RCC 7860 (cell line): ENCODE data around the gene TBCB.
"Not testable (repeated sequence)": the region's sequence is repeated elsewhere in the genome, so short reads cannot be mapped to it uniquely, and the experiment has no call there.

ENCODE experiments used
- DNase-seq: peaks from one replicate; pipeline ENCODE4 v3.0.0-alpha.2; 2015; ENCODE audit warnings: low spot score
- FAIRE-seq: peaks from 2 replicates; lab custom pipeline; 2012; peaks lifted over from hg19 to GRCh38; lab: Jason Lieb, UNC

The TBCB gene

GRCh38 chr19:36131221-36131620, 16.0 kb downstream of the TBCB start:
- FAIRE-seq, result not testable (repeated sequence)

GRCh38 chr19:36134867-36135266, 19.6 kb downstream of the TBCB start:
- FAIRE-seq, result not testable (repeated sequence)

More at GRCh38 chr19:36131221-36131620, 16.0 kb downstream of the TBCB start:
- DNase-seq, result not testable (repeated sequence)

GRCh38 chr19:36136964-36137686, 21.9 kb downstream of the TBCB start:
- DNase-seq, result peak; percentile 66
- FAIRE-seq, result peak; percentile 26

More at GRCh38 chr19:36134867-36135266, 19.6 kb downstream of the TBCB start:
- DNase-seq, result not testable (repeated sequence)

- FAIRE-seq (no peak), DNase-seq (no peak)
Observed at GRCh38 chr19:36139120-36139472, 23.8 kb downstream of the TBCB start.

GRCh38 chr19:36139473-36140303, 24.4 kb downstream of the TBCB start, which contains the start of gene CAPNS1:
TSS of gene CAPNS1 (plus strand) at chr19:36140066. CDS start at chr19:36141012, 946 bp downstream.
- DNase-seq, result peak; percentile 88
- FAIRE-seq, result peak; percentile 50

GRCh38 chr19:36140304-36141038, 25.2 kb downstream of the TBCB start:
- no peak for FAIRE-seq
- peak; percentile 7 for DNase-seq

- no peak for FAIRE-seq
Observed at GRCh38 chr19:36141039-36141927, 26.0 kb downstream of the TBCB start.

GRCh38 chr19:36142046-36142445, 26.8 kb downstream of the TBCB start:
- no peak for FAIRE-seq
- DNase-seq, result no peak

More at GRCh38 chr19:36141039-36141927, 26.0 kb downstream of the TBCB start:
- DNase-seq, result peak; percentile 70

GRCh38 chr19:36142496-36142895, 27.2 kb downstream of the TBCB start:
- FAIRE-seq, result no peak

GRCh38 chr19:36144624-36145023, 29.4 kb downstream of the TBCB start:
- no peak for DNase-seq

More at GRCh38 chr19:36142496-36142895, 27.2 kb downstream of the TBCB start:
- no peak for DNase-seq

GRCh38 chr19:36149673-36150406, 34.6 kb downstream of the TBCB start:
- DNase-seq (no peak), FAIRE-seq (no peak)

More at GRCh38 chr19:36144624-36145023, 29.4 kb downstream of the TBCB start:
- no peak for FAIRE-seq

- DNase-seq, result no peak
- no peak for FAIRE-seq
Observed at GRCh38 chr19:36150586-36150985, 35.3 kb downstream of the TBCB start.

- DNase-seq (no peak), FAIRE-seq (no peak)
Observed at GRCh38 chr19:36151144-36152018, 36.1 kb downstream of the TBCB start.

- no peak for DNase-seq
- no peak for FAIRE-seq
Observed at GRCh38 chr19:36152019-36152351, 36.7 kb downstream of the TBCB start.

GRCh38 chr19:36152352-36153091, 37.3 kb downstream of the TBCB start, which contains the start of gene COX7A1:
TSS of gene COX7A1 (minus strand) at chr19:36152447. CDS start at chr19:36152407, 40 bp downstream.
- no peak for FAIRE-seq
- DNase-seq, result no peak

- FAIRE-seq (no peak), DNase-seq (no peak)
Observed at GRCh38 chr19:36153126-36153525, 37.9 kb downstream of the TBCB start.

- DNase-seq (no peak), FAIRE-seq (no peak)
Observed at GRCh38 chr19:36160821-36161596, 45.7 kb downstream of the TBCB start.
